ENCODE results near the gene GDF10.

- TF ChIP-seq POLR2A (IDR thresholded peaks at IDR 0.05) (no peak), CTCF (IDR thresholded peaks at IDR 0.05) (peak in 3 of 7 experiments; percentile 20 to 27 (median 22))
Observed at GRCh38 chr10:47309408-47310089, 9.6 kb downstream of the GDF10 start.
